T-helper 17 cell (primary cell): ENCODE results near the gene PPARD. TPM values are rescaled to one million over a fixed set of nuclear protein-coding genes. Genes with fewer than 3 reads are reported as not detected.

ENCODE experiments used
- ATAC-seq: fragments of 150-1000 bp; cut with Tn5 transposase; 2 replicates; pipeline ENCODE4 v1.10.0; 2021; ENCODE audit warnings: mild to moderate bottlenecking, moderate library complexity
- DNase-seq, 3 donors: peaks; one replicate each; pipeline versions ENCODE4 v3.0.0 to v3.0.0-alpha.2; 2020 to 2021
- H3K9me3 ChIP-seq: one replicate; pipeline ENCODE4 v1.7.0; 2013; ENCODE audit warnings: low read length, mild to moderate bottlenecking; ENCODE audit not compliant: control insufficient read depth, poor library complexity, severe bottlenecking
- H3K27ac Mint-ChIP-seq: one replicate; pipeline ENCODE4 v1.8.0; 2022; ENCODE audit warnings: mild to moderate bottlenecking, moderate library complexity, mixed read lengths
- H3K27me3 Mint-ChIP-seq: one replicate; pipeline ENCODE4 v1.8.0; 2022; ENCODE audit warnings: mixed read lengths
- H3K36me3 Mint-ChIP-seq: one replicate; pipeline ENCODE4 v1.8.0; 2022; ENCODE audit warnings: low read depth, mixed read lengths
- H3K4me1 Mint-ChIP-seq: one replicate; pipeline ENCODE4 v1.8.0; 2022; ENCODE audit warnings: mild to moderate bottlenecking, mixed read lengths
- H3K4me3 Mint-ChIP-seq: one replicate; pipeline ENCODE4 v1.8.0; 2022; ENCODE audit warnings: mild to moderate bottlenecking, moderate library complexity, mixed read lengths
- total RNA-seq, 4 donors: library from RNA in 2 of 4; stranded (reverse) in 2 of 4; gene quantifications; one replicate each; pipeline ENCODE4 v1.2.3 and lab custom pipeline; 2022 to 2026

Gene PPARD
- total RNA-seq, 2 donors from 2014 or later: 25.0 to 29.9 TPM

- H3K9me3 ChIP-seq: no peaks in the 10 kb centered on the region
- Mint-ChIP-seq H3K27me3 (no peaks in the 10 kb centered on the region), H3K36me3 (peaks cover 6% of the 10 kb centered on the region), H3K4me1 (peaks cover 43% of the 10 kb centered on the region), H3K27ac (peak overlapping the region; percentile 59), H3K4me3 (no peak overlapping the region)
- peak; percentile 43 for ATAC-seq
- DNase-seq: no peak
These were observed 25.9 kb downstream of the PPARD start for GRCh38 chr6:35368038-35368887.

GRCh38 chr6:35370124-35370741 lies 27.9 kb downstream of the PPARD start:
- Mint-ChIP-seq H3K36me3 (peaks cover 8% of the 10 kb centered on the region), H3K4me1 (peaks cover 44% of the 10 kb centered on the region), H3K27ac (peak overlapping the region; percentile 59), H3K27me3 (no peaks in the 10 kb centered on the region), H3K4me3 (peak overlapping the region; percentile 58)
- DNase-seq (no peak), ATAC-seq (peak; percentile 65)
- H3K9me3 ChIP-seq: no peaks in the 10 kb centered on the region

DNA sequence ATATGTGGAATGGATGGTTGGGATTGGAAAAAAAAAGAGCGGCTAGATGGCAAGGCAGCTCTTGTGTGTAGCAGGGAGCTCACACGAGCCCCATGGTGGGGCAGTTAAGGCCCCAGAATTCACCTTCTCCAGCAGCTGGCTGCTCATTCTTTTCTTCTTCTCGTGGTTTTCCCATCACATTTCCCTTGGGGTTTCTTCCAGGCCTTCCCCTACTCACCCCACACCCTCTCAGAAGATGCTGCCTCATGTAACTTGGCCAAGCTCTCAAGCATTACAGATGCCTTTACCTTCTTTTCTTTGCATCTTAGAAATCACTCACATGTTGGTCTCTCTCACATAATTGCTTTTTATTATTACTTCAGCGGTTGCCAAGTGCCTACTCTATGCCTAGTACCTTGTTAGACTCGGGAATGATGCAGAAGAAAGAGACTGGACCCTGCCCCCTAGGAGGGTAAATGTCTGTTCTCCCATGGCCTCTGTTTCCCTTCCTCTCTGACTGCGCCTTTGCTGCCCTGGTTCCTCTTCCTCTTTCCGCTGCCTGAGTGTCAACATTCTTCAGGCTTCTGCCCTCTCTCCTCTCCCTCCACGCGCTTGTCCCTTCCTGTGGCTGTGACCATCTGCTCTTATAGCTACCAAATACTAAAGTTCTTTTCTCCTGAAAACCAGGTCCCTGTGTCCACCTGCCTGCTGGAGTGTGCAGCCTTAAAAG lies 28.6 kb downstream of the PPARD start:
- Mint-ChIP-seq H3K4me3 (peak overlapping the region; percentile 58), H3K27ac (peak overlapping the region; percentile 59), H3K36me3 (peaks cover 8% of the 10 kb centered on the region), H3K27me3 (no peaks in the 10 kb centered on the region), H3K4me1 (peaks cover 41% of the 10 kb centered on the region)
- no peaks in the 10 kb centered on the region for H3K9me3 ChIP-seq
- no peak for ATAC-seq
- DNase-seq: no peak

DNA sequence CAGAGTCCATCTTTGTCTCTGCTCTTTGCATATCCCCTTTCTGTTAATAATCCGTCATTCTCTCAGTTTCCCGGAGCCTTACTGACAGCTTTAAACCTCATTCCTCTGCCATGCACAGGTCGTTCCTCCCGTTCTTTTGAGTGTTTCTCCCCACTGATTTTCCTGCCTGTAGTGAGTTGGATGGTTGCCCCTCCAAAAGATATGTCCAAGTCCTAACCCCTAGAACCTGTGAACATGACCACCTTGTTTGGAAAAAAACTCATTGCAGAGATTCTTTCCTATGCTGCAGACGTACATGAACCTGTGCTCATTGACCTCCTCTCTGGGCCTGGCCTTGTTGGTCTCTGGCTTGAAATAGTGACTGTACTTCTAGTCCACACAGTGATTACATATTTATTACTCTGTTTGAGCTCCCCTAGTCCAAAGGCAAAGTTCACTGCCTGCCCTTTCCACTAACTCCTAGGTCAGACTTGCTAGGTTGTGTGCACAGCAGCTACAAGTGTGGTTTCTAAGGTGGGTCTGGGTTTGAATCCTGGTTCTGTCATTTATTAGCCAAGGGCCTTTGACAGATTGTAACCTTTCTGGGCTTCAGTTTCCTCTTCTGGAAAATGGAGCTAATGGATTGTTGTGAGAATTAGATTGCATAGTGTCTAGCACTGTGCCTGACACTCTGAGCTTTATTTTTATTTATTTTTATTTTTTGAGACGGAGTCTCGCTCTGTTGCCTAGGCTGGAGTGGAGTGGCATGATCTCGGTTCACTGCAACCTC lies 29.3 kb downstream of the PPARD start:
- Mint-ChIP-seq H3K4me3 (peak overlapping the region; percentile 58), H3K4me1 (peaks cover 40% of the 10 kb centered on the region)

GRCh38 chr6:35372633-35373032 lies 30.3 kb downstream of the PPARD start:
- ATAC-seq (no peak), DNase-seq (no peak)
- Mint-ChIP-seq H3K27ac (peak overlapping the region; percentile 59), H3K4me1 (peaks cover 47% of the 10 kb centered on the region), H3K4me3 (no peak overlapping the region), H3K27me3 (no peaks in the 10 kb centered on the region), H3K36me3 (peaks cover 8% of the 10 kb centered on the region)
- no peaks in the 10 kb centered on the region for H3K9me3 ChIP-seq

More for the DNA sequence above, 29.3 kb downstream of the PPARD start:
- H3K27ac Mint-ChIP-seq: peak overlapping the region; percentile 59
- H3K36me3 Mint-ChIP-seq: peaks cover 8% of the 10 kb centered on the region
- no peaks in the 10 kb centered on the region for H3K27me3 Mint-ChIP-seq
- no peak for DNase-seq
- H3K9me3 ChIP-seq: no peaks in the 10 kb centered on the region
- no peak for ATAC-seq

DNA sequence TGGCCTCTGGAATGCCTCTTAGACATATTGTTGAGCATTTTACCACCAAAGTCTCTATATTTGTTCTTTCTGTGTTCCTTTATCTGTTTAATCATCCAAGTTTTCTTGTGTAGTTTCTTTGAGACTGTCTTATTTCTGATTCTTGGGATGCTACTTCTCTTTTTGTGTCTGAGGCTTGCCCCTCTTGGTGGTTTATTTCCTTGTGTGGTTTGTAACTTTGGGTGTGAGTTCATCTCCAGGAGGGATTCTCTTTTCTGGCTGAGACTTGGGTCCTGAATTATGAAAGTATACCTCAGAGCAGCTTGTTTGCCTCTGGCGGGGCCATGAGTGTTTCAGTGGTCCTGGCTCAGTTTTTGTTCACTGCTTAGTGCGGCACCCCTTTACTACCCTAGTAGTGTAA lies 33.9 kb downstream of the PPARD start:
- H3K9me3 ChIP-seq: no peaks in the 10 kb centered on the region
- H3K27ac Mint-ChIP-seq: no peak overlapping the region
- H3K27me3 Mint-ChIP-seq: no peaks in the 10 kb centered on the region
- H3K4me1 Mint-ChIP-seq: peaks cover 38% of the 10 kb centered on the region
- DNase-seq (no peak), ATAC-seq (no peak)
- H3K36me3 Mint-ChIP-seq: peaks cover 10% of the 10 kb centered on the region
- H3K4me3 Mint-ChIP-seq: peak overlapping the region; percentile 45

- H3K27ac Mint-ChIP-seq: no peak overlapping the region
- no peaks in the 10 kb centered on the region for H3K9me3 ChIP-seq
- DNase-seq (no peak), ATAC-seq (no peak)
- peaks cover 7% of the 10 kb centered on the region for H3K36me3 Mint-ChIP-seq
- H3K4me3 Mint-ChIP-seq: no peak overlapping the region
- no peaks in the 10 kb centered on the region for H3K27me3 Mint-ChIP-seq
- H3K4me1 Mint-ChIP-seq: peaks cover 39% of the 10 kb centered on the region
These were observed 34.6 kb downstream of the PPARD start for GRCh38 chr6:35377002-35377401.

- Mint-ChIP-seq H3K27ac (no peak overlapping the region), H3K27me3 (no peaks in the 10 kb centered on the region), H3K36me3 (peaks cover 7% of the 10 kb centered on the region), H3K4me3 (no peak overlapping the region), H3K4me1 (peaks cover 39% of the 10 kb centered on the region)
- H3K9me3 ChIP-seq: no peaks in the 10 kb centered on the region
- ATAC-seq: no peak
- DNase-seq: no peak
These were observed 35.9 kb downstream of the PPARD start for GRCh38 chr6:35378261-35378660.

- no peaks in the 10 kb centered on the region for H3K9me3 ChIP-seq
- Mint-ChIP-seq H3K36me3 (peaks cover 4% of the 10 kb centered on the region), H3K4me3 (peak overlapping the region; percentile 59), H3K27me3 (no peaks in the 10 kb centered on the region), H3K4me1 (peaks cover 35% of the 10 kb centered on the region), H3K27ac (peak overlapping the region; percentile 56)
- DNase-seq (no peak), ATAC-seq (no peak)
These were observed 38.8 kb downstream of the PPARD start for GRCh38 chr6:35381132-35381531.

- Mint-ChIP-seq H3K4me1 (peaks cover 34% of the 10 kb centered on the region), H3K4me3 (no peak overlapping the region), H3K36me3 (peaks cover 4% of the 10 kb centered on the region), H3K27me3 (no peaks in the 10 kb centered on the region), H3K27ac (no peak overlapping the region)
- ATAC-seq (no peak), DNase-seq (no peak)
- H3K9me3 ChIP-seq: no peaks in the 10 kb centered on the region
These were observed 39.7 kb downstream of the PPARD start for GRCh38 chr6:35382015-35382414.

GRCh38 chr6:35385457-35386202 lies 43.3 kb downstream of the PPARD start:
- DNase-seq: no peak
- no peaks in the 10 kb centered on the region for H3K9me3 ChIP-seq
- no peak for ATAC-seq
- H3K4me1 Mint-ChIP-seq: peaks cover 27% of the 10 kb centered on the region
- peaks cover 4% of the 10 kb centered on the region for H3K36me3 Mint-ChIP-seq
- H3K27me3 Mint-ChIP-seq: no peaks in the 10 kb centered on the region
- H3K4me3 Mint-ChIP-seq: peak overlapping the region; percentile 45
- no peak overlapping the region for H3K27ac Mint-ChIP-seq

GRCh38 chr6:35386989-35387388 lies 44.6 kb downstream of the PPARD start:
- no peaks in the 10 kb centered on the region for H3K27me3 Mint-ChIP-seq
- DNase-seq (no peak), ATAC-seq (no peak)
- no peak overlapping the region for H3K27ac Mint-ChIP-seq
- peaks cover 21% of the 10 kb centered on the region for H3K4me1 Mint-ChIP-seq
- H3K9me3 ChIP-seq: no peaks in the 10 kb centered on the region
- H3K36me3 Mint-ChIP-seq: no peaks in the 10 kb centered on the region
- H3K4me3 Mint-ChIP-seq: no peak overlapping the region
